Gastroesophageal sphincter (tissue), 3 donors: ENCODE results near the gene VPS13D.

Source experiments
- CTCF ChIP-seq, 4 experiments: fragments of 200-600 bp in 2 of 4; fragments of 450-650 bp in 2 of 4; sonication (generic) in 1 of 4; IDR thresholded peaks; one replicate each; pipeline ENCODE4 v1.5.1; 2017 to 2019; ENCODE audit warnings: antibody characterized with exemption in 4 of 4, mild to moderate bottlenecking in 2 of 4, moderate library complexity in 2 of 4
- POLR2AphosphoS5 ChIP-seq: sonication (generic); formaldehyde crosslinking; IDR thresholded peaks from one replicate; pipeline ENCODE4 v1.6.1; 2017; ENCODE audit warnings: antibody characterized with exemption

GRCh38 chr1:12540580-12541273, 310.9 kb downstream of the VPS13D start:
- TF ChIP-seq POLR2AphosphoS5 (no peak), CTCF (IDR thresholded peaks at IDR 0.05) (no peak)
